Measurements from ENCODE around the gene C19orf38.

DNA sequence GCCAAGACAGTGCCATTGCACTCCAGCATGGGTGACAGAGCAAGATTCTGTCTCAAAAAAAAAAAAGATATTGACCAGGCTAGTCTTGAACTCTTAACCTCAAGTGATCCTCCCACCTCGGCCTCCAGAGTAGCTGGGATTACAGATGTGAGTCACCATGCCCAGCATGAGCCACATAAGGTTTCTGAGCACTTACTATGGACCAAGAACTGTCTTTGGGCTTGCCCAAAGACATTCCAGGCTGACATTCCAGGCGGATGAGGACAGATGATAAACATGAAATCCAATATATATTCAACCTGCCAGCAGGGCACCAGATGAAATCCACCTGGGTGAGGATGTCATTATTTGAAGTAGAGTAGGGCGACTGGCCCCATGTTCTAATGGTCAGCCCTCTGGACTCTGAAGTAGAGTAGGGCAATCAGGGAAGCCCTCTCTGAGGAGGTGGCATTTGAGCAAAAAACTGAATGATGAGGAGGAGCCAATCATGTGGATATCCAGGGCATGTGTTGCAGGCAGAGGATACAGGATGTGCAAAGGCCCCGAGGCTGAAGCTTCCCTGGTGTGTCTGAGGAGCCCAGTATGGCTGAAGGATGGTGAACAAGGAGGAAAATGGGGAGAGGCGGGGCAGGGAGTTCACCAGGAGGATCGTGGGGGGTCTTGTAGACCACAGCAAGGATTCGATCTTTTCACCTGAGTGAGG, 4.0 kb downstream of the C19orf38 start:
- TF ChIP-seq, protein P1, sequence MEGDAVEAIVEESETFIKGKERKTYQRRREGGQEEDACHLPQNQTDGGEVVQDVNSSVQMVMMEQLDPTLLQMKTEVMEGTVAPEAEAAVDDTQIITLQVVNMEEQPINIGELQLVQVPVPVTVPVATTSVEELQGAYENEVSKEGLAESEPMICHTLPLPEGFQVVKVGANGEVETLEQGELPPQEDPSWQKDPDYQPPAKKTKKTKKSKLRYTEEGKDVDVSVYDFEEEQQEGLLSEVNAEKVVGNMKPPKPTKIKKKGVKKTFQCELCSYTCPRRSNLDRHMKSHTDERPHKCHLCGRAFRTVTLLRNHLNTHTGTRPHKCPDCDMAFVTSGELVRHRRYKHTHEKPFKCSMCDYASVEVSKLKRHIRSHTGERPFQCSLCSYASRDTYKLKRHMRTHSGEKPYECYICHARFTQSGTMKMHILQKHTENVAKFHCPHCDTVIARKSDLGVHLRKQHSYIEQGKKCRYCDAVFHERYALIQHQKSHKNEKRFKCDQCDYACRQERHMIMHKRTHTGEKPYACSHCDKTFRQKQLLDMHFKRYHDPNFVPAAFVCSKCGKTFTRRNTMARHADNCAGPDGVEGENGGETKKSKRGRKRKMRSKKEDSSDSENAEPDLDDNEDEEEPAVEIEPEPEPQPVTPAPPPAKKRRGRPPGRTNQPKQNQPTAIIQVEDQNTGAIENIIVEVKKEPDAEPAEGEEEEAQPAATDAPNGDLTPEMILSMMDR (IDR thresholded peaks at IDR 0.05) = no peak
- TF ChIP-seq ZFX (IDR thresholded peaks at IDR 0.05; ENCODE audit: borderline replicate concordance) = no peak
